Mucosa of gallbladder (tissue), 1 donor: ENCODE results near the gene TBC1D24. TPM values are rescaled to one million over a fixed set of nuclear protein-coding genes. Genes with fewer than 3 reads are reported as not detected.
"Not testable (repeated sequence)": the region's sequence is repeated elsewhere in the genome, so short reads cannot be mapped to it uniquely, and the experiment has no call there.

Source experiments
- DNase-seq: peaks from one replicate; pipeline ENCODE4 v3.0.0-alpha.2; 2020; ENCODE audit warnings: low spot score
- total RNA-seq: library from RNA; stranded (reverse); gene quantifications from one replicate; pipeline ENCODE4 v1.2.1, GENCODE V29; 2021
- donor health status: DM: no; HTN: no; CAD: no.

Gene TBC1D24
- total RNA-seq = 20.6 TPM

GRCh38 chr16:2474877-2475412 lies at the start of gene TBC1D24:
Gene TBC1D24 (plus strand): TSS chr16:2475127. CDS start chr16:2496149, 21,022 bp downstream.
- DNase-seq = peak; percentile 86

DNA sequence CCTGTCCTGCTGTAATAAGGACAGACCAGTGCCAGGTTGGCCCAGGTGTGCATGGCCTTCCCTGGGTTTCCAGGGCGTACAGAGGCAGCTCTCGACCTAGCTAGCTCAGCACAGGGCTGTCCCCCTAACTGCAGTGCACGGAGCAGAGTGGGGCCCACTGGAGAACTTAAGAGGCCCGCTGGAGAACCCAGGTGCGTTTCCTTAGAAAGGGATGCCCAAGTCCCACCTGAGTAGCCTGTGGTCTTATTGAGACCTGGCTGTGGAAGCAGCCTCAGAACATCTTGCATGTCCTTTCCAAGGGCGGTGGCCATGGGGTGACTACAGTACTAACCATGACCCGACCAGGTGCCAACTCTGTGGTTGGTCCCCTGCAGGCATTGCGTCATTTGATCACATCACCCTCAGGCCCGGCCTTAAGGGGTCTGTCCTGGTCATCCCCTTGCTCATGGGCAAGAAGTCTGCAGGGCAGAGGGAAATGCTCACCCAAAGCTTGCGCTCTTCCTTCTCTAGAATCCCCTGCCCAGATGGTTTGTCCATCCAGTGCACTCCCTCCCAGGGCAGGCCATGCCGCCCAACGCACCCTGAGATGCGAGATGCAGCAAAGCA lies 49.0 kb upstream of the TBC1D24 start:
- no peak for DNase-seq

- no peak for DNase-seq
Observed at GRCh38 chr16:2426941-2427361, 48.0 kb upstream of the TBC1D24 start.

DNA sequence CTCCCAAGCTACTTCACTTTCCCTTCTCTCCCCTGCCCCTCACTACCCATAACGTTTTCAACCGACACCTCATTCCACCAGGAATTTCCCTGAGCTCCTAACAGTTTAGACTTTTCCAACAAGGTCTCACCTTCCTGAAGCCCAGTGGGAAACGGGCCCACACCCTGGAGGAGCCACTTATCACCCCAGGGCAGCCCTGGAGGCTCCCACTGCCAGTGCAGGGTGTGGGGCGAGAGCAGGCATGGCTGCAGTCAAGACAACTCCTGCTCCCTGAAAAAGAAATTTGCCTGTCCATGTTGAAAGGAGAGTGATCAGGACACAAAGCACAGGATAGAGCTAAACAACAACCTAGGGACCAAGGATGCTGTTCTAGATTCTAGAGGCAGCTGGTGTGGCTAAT lies 47.4 kb upstream of the TBC1D24 start:
- DNase-seq = no peak

- no peak for DNase-seq
Observed at GRCh38 chr16:2428051-2428783, 46.7 kb upstream of the TBC1D24 start.

DNA sequence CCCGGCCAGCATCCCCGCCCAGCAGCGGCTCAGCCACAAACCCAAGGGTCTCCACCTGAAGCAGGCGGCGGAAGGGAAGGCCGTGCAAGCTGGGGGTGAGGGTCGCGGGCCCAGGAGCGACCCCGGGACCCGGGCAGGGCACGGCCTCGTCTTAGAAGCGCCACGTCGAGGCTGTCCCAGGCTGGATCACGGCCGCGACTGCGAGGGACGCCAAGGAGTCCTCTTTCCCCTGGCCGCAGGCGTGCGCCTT lies 46.2 kb upstream of the TBC1D24 start:
- no peak for DNase-seq

GRCh38 chr16:2429034-2429770 lies 45.7 kb upstream of the TBC1D24 start, which contains the start of gene CCNF:
Gene CCNF (plus strand): TSS chr16:2429447. CDS start chr16:2429482, 35 bp downstream.
- peak; percentile 97 for DNase-seq

DNA sequence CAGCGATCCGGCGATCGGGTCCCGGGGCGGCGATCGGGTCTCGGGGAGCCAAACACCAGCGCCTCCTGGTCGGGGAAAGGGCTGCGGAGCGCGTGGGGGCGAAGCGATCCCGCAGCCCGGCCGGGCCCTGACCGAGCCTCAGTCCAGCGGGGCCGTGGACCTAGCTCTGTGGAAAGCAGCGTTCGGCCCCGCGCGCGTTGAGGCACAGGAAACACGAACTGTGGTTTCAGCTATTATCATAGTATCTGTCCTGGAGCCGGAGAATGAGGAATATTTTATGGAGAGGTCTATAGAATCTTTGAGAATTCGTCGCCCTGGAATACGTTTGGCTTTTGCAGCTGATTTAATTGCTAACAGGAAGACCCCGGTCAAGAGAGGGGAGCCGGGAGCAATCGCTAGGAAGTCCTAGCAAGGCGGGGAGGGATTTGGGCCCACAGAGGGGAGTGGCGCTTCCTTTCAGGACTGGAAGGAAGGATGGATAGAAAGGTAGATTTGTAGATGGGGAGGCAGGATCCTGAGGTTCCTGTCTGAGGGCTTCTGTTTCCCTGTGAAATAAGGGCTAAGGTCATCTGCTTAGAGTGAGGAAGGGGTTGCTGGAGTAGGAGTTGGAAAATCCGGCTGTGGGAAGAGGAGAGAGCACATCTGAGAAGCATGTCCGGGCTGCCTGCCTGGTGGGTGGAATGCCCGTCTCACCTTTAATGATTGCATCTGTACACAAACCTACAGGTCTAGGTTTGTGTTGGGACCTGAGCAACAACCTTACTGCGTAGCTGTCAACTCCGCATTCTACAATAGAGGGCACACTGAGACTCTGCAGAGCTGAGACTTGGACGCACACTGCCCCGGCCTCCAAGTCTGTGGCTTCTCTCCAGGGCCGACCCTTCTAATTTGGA lies 44.9 kb upstream of the TBC1D24 start:
- no peak for DNase-seq

DNA sequence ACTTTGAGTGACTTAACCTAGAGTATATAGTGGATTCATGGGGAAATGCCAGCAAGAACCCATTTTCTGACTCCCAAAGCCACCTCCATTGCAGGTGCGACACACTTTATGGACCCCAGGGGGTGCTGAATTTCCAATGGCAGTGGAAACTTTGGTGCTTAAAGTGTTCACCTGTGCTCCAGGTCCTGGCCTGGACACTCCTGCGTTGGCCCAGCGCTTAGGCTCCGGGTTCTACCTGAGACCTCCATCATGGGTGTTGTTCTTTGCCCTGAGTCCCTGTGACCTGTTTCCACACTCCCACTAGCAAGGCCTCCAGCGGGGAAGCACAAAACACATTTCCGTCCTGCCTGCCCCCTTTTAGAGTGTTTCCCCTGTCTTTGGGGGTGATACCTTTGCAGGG lies 42.6 kb upstream of the TBC1D24 start:
- no peak for DNase-seq

DNA sequence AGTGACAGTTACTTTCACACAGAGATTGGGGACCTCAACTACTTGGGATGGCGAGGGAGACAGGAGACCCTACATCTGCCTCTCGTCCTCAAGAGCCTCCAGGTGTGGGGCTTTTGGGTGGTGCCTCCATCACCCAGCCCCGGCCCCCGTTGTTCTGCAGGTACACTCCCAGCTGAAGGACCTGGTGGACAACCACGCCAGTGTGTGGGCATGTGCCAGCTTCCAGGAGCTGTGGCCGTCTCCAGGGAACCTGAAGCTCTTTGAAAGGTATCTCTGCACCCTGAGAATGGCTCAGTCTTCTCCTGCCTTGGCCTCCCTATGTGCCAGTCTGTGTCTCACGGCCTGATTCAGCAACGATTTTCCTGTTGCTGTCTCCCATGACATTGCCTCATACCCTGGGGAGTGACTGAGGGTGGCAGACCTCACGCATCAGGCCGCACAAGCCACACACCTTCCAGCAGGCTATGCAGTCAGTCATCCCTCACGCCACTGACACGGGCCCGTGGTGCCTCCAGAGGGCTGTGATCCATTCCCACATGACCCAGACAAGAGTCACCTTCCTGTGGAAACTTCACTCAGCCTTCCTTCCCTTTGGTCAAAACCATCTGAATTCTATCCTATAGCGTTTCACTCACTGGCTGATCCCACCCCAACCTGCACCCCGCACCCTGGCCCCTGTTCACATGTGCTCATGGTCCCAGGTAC lies 42.0 kb upstream of the TBC1D24 start:
- no peak for DNase-seq

- DNase-seq = not testable (repeated sequence)
Observed at GRCh38 chr16:2435236-2435635, 39.7 kb upstream of the TBC1D24 start.

- DNase-seq = no peak
Observed at GRCh38 chr16:2436110-2436509, 38.8 kb upstream of the TBC1D24 start.

GRCh38 chr16:2437032-2437790 lies 37.7 kb upstream of the TBC1D24 start:
- no peak for DNase-seq

- no peak for DNase-seq
Observed at GRCh38 chr16:2438121-2438520, 36.8 kb upstream of the TBC1D24 start.

GRCh38 chr16:2439598-2439997 lies 35.3 kb upstream of the TBC1D24 start:
- no peak for DNase-seq

DNA sequence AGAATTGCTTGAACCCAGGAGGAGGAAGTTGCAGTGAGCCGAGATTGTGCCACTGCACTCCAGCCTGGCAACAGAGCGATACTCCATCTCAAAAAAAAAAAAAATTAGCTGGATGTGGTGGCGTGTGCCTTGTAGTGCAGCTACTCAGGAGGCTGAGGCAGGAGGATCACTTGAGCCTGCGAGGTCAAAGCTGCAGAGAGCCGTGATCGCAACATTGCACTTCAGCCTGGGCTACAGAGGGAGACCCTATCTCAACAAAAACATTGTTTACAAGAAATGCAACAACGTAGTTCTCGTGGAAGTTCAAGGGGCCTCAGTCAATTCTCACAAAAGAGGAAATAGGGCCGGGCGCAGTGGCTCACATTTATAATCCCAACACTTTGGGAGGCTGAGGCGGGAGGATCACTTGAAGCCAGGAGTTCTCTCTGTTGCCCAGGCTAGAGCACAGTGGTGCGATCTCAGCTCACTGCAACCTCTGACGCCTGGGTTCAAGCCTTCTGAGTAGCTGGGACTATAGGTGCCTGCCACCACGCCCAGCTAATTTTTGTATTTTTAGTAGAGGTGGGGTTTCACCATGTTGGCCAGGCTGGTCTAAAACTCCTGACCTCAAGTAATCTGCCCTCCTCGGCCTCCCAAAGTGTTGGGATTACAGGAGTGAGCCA lies 33.7 kb upstream of the TBC1D24 start:
- DNase-seq = not testable (repeated sequence)

GRCh38 chr16:2443555-2443954 lies 31.4 kb upstream of the TBC1D24 start:
- no peak for DNase-seq

- no peak for DNase-seq
Observed at GRCh38 chr16:2447920-2448583, 26.9 kb upstream of the TBC1D24 start.

GRCh38 chr16:2449118-2449517 lies 25.8 kb upstream of the TBC1D24 start:
- DNase-seq = no peak
